ENCODE measurements around the gene WNK1.

Gene WNK1

GRCh38 chr12:958588-959123 lies 206.3 kb downstream of the WNK1 start:
- DNase-seq, result no peak
